ENCODE measurements around the gene LRRK1.

Gene LRRK1

GRCh38 chr15:101014921-101015841, 96.0 kb downstream of the LRRK1 start:
- FAIRE-seq (peak; percentile 95), DNase-seq (ENCODE audit: insufficient read length, low spot score) (peak; percentile 71)
- TF ChIP-seq POU2F2 (IDR thresholded peaks at IDR 0.05; ENCODE audit: low read depth, low read length) (no peak), PAX5 (IDR thresholded peaks at IDR 0.05; ENCODE audit: insufficient read depth, low read length, severe bottlenecking) (no peak), TAF1 (IDR thresholded peaks at IDR 0.05; ENCODE audit: low read depth, low read length) (no peak)

- peak; percentile 50 for FAIRE-seq
Measured at GRCh38 chr15:101016581-101016980, 97.4 kb downstream of the LRRK1 start.

GRCh38 chr15:101017093-101017754, 98.1 kb downstream of the LRRK1 start:
- no peak for FAIRE-seq
- DNase-seq (ENCODE audit: insufficient read length, low spot score) = no peak
- no peak for TF ChIP-seq POU2F2 (IDR thresholded peaks at IDR 0.05; ENCODE audit: low read depth, low read length)
- TF ChIP-seq POLR2AphosphoS5 (IDR thresholded peaks at IDR 0.05; ENCODE audit: low read depth, low read length) = no peak
- no peak for TF ChIP-seq POLR2A (IDR thresholded peaks at IDR 0.05; ENCODE audit: low read depth, low read length)
- TF ChIP-seq PAX5 (IDR thresholded peaks at IDR 0.05; ENCODE audit: insufficient read depth, low read length, severe bottlenecking) = no peak
- TF ChIP-seq TAF1 (IDR thresholded peaks at IDR 0.05; ENCODE audit: low read depth, low read length) = no peak
- no peak for TF ChIP-seq SPI1 (IDR thresholded peaks at IDR 0.05; ENCODE audit: low read depth, low read length)

More at GRCh38 chr15:101016581-101016980, 97.4 kb downstream of the LRRK1 start:
- no peak for DNase-seq (ENCODE audit: insufficient read length, low spot score)
- no peak for TF ChIP-seq POLR2A (IDR thresholded peaks at IDR 0.05; ENCODE audit: low read depth, low read length)
- TF ChIP-seq TAF1 (IDR thresholded peaks at IDR 0.05; ENCODE audit: low read depth, low read length) = no peak
- TF ChIP-seq SPI1 (IDR thresholded peaks at IDR 0.05; ENCODE audit: low read depth, low read length) = no peak
- TF ChIP-seq POLR2AphosphoS5 (IDR thresholded peaks at IDR 0.05; ENCODE audit: low read depth, low read length) = no peak
- no peak for TF ChIP-seq POU2F2 (IDR thresholded peaks at IDR 0.05; ENCODE audit: low read depth, low read length)
- no peak for TF ChIP-seq PAX5 (IDR thresholded peaks at IDR 0.05; ENCODE audit: insufficient read depth, low read length, severe bottlenecking)

- TF ChIP-seq POU2F2 (IDR thresholded peaks at IDR 0.05; ENCODE audit: low read depth, low read length) (no peak), POLR2A (IDR thresholded peaks at IDR 0.05; ENCODE audit: low read depth, low read length) (no peak), SPI1 (IDR thresholded peaks at IDR 0.05; ENCODE audit: low read depth, low read length) (no peak), TAF1 (IDR thresholded peaks at IDR 0.05; ENCODE audit: low read depth, low read length) (no peak), PAX5 (IDR thresholded peaks at IDR 0.05; ENCODE audit: insufficient read depth, low read length, severe bottlenecking) (no peak), POLR2AphosphoS5 (IDR thresholded peaks at IDR 0.05; ENCODE audit: low read depth, low read length) (no peak)
- DNase-seq (ENCODE audit: insufficient read length, low spot score) = no peak
- FAIRE-seq = no peak
Measured at GRCh38 chr15:101018016-101018415, 98.9 kb downstream of the LRRK1 start.

GRCh38 chr15:101018450-101018849, 99.3 kb downstream of the LRRK1 start:
- FAIRE-seq = peak; percentile 40
- TF ChIP-seq SPI1 (IDR thresholded peaks at IDR 0.05; ENCODE audit: low read depth, low read length) (no peak), PAX5 (IDR thresholded peaks at IDR 0.05; ENCODE audit: insufficient read depth, low read length, severe bottlenecking) (no peak), POU2F2 (IDR thresholded peaks at IDR 0.05; ENCODE audit: low read depth, low read length) (no peak), POLR2AphosphoS5 (IDR thresholded peaks at IDR 0.05; ENCODE audit: low read depth, low read length) (no peak), TAF1 (IDR thresholded peaks at IDR 0.05; ENCODE audit: low read depth, low read length) (no peak), POLR2A (IDR thresholded peaks at IDR 0.05; ENCODE audit: low read depth, low read length) (no peak)
- DNase-seq (ENCODE audit: insufficient read length, low spot score) = no peak

- no peak for TF ChIP-seq SPI1 (IDR thresholded peaks at IDR 0.05; ENCODE audit: low read depth, low read length)
- no peak for TF ChIP-seq PAX5 (IDR thresholded peaks at IDR 0.05; ENCODE audit: insufficient read depth, low read length, severe bottlenecking)
- TF ChIP-seq POU2F2 (IDR thresholded peaks at IDR 0.05; ENCODE audit: low read depth, low read length) = no peak
- no peak for TF ChIP-seq TAF1 (IDR thresholded peaks at IDR 0.05; ENCODE audit: low read depth, low read length)
- no peak for TF ChIP-seq POLR2A (IDR thresholded peaks at IDR 0.05; ENCODE audit: low read depth, low read length)
- no peak for TF ChIP-seq POLR2AphosphoS5 (IDR thresholded peaks at IDR 0.05; ENCODE audit: low read depth, low read length)
- FAIRE-seq = no peak
- DNase-seq (ENCODE audit: insufficient read length, low spot score) = no peak
Measured at GRCh38 chr15:101019366-101019896, 100.3 kb downstream of the LRRK1 start.

- DNase-seq (ENCODE audit: insufficient read length, low spot score) (no peak), FAIRE-seq (no peak)
- no peak for TF ChIP-seq TAF1 (IDR thresholded peaks at IDR 0.05; ENCODE audit: low read depth, low read length)
- no peak for TF ChIP-seq PAX5 (IDR thresholded peaks at IDR 0.05; ENCODE audit: insufficient read depth, low read length, severe bottlenecking)
- TF ChIP-seq POU2F2 (IDR thresholded peaks at IDR 0.05; ENCODE audit: low read depth, low read length) = no peak
- no peak for TF ChIP-seq POLR2A (IDR thresholded peaks at IDR 0.05; ENCODE audit: low read depth, low read length)
- no peak for TF ChIP-seq SPI1 (IDR thresholded peaks at IDR 0.05; ENCODE audit: low read depth, low read length)
- TF ChIP-seq POLR2AphosphoS5 (IDR thresholded peaks at IDR 0.05; ENCODE audit: low read depth, low read length) = no peak
Measured at GRCh38 chr15:101020451-101020850, 101.3 kb downstream of the LRRK1 start.

GRCh38 chr15:101020945-101021344, 101.8 kb downstream of the LRRK1 start:
- FAIRE-seq (no peak), DNase-seq (ENCODE audit: insufficient read length, low spot score) (no peak)
- TF ChIP-seq PAX5 (IDR thresholded peaks at IDR 0.05; ENCODE audit: insufficient read depth, low read length, severe bottlenecking) (no peak), POLR2AphosphoS5 (IDR thresholded peaks at IDR 0.05; ENCODE audit: low read depth, low read length) (no peak), SPI1 (IDR thresholded peaks at IDR 0.05; ENCODE audit: low read depth, low read length) (no peak), TAF1 (IDR thresholded peaks at IDR 0.05; ENCODE audit: low read depth, low read length) (no peak), POU2F2 (IDR thresholded peaks at IDR 0.05; ENCODE audit: low read depth, low read length) (no peak), POLR2A (IDR thresholded peaks at IDR 0.05; ENCODE audit: low read depth, low read length) (no peak)

GRCh38 chr15:101022306-101022705, 103.1 kb downstream of the LRRK1 start:
- no peak for TF ChIP-seq TAF1 (IDR thresholded peaks at IDR 0.05; ENCODE audit: low read depth, low read length)
- no peak for TF ChIP-seq POLR2AphosphoS5 (IDR thresholded peaks at IDR 0.05; ENCODE audit: low read depth, low read length)
- TF ChIP-seq POLR2A (IDR thresholded peaks at IDR 0.05; ENCODE audit: low read depth, low read length) = no peak
- no peak for TF ChIP-seq POU2F2 (IDR thresholded peaks at IDR 0.05; ENCODE audit: low read depth, low read length)
- no peak for TF ChIP-seq SPI1 (IDR thresholded peaks at IDR 0.05; ENCODE audit: low read depth, low read length)
- no peak for TF ChIP-seq PAX5 (IDR thresholded peaks at IDR 0.05; ENCODE audit: insufficient read depth, low read length, severe bottlenecking)
- no peak for DNase-seq (ENCODE audit: insufficient read length, low spot score)
- FAIRE-seq = no peak

Data from GM12891 (cell line).